ENCODE data around the gene ALK.

ALK gene

DNA sequence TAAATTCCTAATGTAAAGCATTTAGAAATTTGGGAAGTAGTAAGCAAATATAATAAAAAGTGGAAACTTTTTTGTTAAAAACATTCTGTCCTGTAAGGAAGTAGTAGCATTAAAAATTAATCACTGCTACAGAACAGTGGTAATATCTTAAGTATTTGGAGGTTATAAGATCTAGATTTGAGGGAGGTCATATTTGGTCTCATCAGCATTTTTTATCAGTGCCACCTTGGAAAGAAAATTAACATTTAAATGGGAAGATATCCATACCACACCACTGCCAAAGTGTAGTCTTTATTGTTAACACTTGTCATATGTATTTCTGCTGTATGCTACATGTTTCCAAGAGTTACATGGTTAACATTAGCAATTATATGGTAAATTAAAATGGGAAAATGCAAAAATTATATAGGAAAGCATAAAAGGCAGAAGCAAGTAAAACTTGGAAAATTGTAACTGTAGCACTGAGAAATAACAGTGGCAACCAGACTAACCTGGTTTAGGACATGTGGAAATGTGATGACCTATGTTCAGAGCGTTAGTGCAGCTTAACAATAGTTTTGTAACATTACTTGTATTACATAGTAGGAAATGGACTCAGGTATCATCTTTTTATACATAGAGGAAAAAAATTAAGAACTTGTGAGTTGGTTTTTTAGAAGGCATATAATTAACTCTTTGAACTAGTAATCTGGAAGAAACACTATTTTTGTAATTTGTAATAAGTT is 759.0 kb downstream of the ALK start:
- H3K4me1 ChIP-seq (ENCODE audit: control insufficient read depth in 1 of 2, insufficient read depth in 2 of 2, low read length in 2 of 2): no peaks in the 10 kb centered on the region
- H3K27ac ChIP-seq (ENCODE audit: low read length): no peak overlapping the region
- peaks cover 4 to 23% of the 10 kb centered on the region in 2 donors for H3K36me3 ChIP-seq (ENCODE audit: control insufficient read depth in 1 of 2, insufficient read depth in 2 of 2, low read length in 2 of 2)
- no peaks in the 10 kb centered on the region for H3K27me3 ChIP-seq (ENCODE audit: low read depth, low read length)
- no peaks in the 10 kb centered on the region for H3K9me3 ChIP-seq (ENCODE audit: control insufficient read depth in 1 of 2, low read length in 2 of 2)
- no peak overlapping the region for H3K4me3 ChIP-seq (ENCODE audit: low read depth in 1 of 2, low read length in 2 of 2)

DNA sequence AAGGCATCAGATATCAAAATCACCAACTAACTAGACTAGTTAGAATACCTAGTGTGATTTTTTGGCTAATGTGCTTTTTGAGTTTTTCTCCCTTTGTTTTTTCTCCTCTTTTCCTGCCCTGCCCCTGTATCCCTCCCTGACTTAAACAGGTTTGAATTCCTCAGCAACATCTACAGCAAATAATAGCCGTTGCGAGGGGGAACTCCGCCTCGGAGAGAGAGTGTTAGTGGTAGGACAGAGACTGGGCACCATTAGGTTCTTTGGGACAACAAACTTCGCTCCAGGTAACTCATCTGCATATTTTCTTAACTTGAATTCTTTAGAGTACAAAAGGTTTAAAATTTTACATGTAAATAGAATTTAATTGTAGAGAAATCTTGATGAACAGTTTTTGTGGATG is 761.2 kb downstream of the ALK start:
- Histone ChIP-seq H3K36me3 (ENCODE audit: control insufficient read depth in 1 of 2, insufficient read depth in 2 of 2, low read length in 2 of 2) (peaks cover 9 to 28% of the 10 kb centered on the region in 2 donors), H3K27ac (ENCODE audit: low read length) (no peak overlapping the region), H3K9me3 (ENCODE audit: control insufficient read depth in 1 of 2, low read length in 2 of 2) (no peaks in the 10 kb centered on the region), H3K27me3 (ENCODE audit: low read depth, low read length) (no peaks in the 10 kb centered on the region), H3K4me1 (ENCODE audit: control insufficient read depth in 1 of 2, insufficient read depth in 2 of 2, low read length in 2 of 2) (no peaks in the 10 kb centered on the region), H3K4me3 (ENCODE audit: low read depth in 1 of 2, low read length in 2 of 2) (no peak overlapping the region)

GRCh38 chr2:29159125-29159524 is 762.3 kb downstream of the ALK start:
- Histone ChIP-seq H3K27me3 (ENCODE audit: low read depth, low read length) (no peaks in the 10 kb centered on the region), H3K27ac (ENCODE audit: low read length) (no peak overlapping the region), H3K9me3 (ENCODE audit: control insufficient read depth in 1 of 2, low read length in 2 of 2) (no peaks in the 10 kb centered on the region), H3K4me3 (ENCODE audit: low read depth in 1 of 2, low read length in 2 of 2) (no peak overlapping the region), H3K4me1 (ENCODE audit: control insufficient read depth in 1 of 2, insufficient read depth in 2 of 2, low read length in 2 of 2) (no peaks in the 10 kb centered on the region), H3K36me3 (ENCODE audit: control insufficient read depth in 1 of 2, insufficient read depth in 2 of 2, low read length in 2 of 2) (peaks cover 16 to 39% of the 10 kb centered on the region in 2 donors)

DNA sequence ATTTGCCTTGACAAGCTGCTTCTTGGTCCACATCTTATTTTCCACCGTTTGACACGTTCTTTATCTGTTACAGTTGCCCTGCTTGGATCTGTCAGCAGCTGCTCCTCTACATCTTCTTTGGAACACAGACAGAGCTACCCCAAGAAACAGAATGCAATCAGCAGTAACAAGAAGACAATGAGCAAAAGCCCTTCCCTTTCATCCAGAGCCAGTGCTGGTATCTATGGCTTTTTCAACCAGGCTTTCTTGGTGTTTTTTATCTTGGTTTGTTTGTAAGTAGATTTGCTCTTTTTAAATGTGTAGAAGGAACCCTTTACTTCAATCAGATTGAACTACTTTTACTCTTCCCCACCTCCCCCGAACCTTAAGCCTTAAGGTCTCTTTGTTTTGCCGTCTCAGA is 764.3 kb downstream of the ALK start:
- Histone ChIP-seq H3K4me3 (ENCODE audit: low read depth in 1 of 2, low read length in 2 of 2) (no peak overlapping the region), H3K36me3 (ENCODE audit: control insufficient read depth in 1 of 2, insufficient read depth in 2 of 2, low read length in 2 of 2) (peaks cover 34 to 53% of the 10 kb centered on the region in 2 donors), H3K27me3 (ENCODE audit: low read depth, low read length) (no peaks in the 10 kb centered on the region), H3K27ac (ENCODE audit: low read length) (no peak overlapping the region), H3K9me3 (ENCODE audit: control insufficient read depth in 1 of 2, low read length in 2 of 2) (no peaks in the 10 kb centered on the region), H3K4me1 (ENCODE audit: control insufficient read depth in 1 of 2, insufficient read depth in 2 of 2, low read length in 2 of 2) (no peaks in the 10 kb centered on the region)

GRCh38 chr2:29155578-29155977 is 765.8 kb downstream of the ALK start:
- H3K9me3 ChIP-seq (ENCODE audit: control insufficient read depth in 1 of 2, low read length in 2 of 2): no peaks in the 10 kb centered on the region
- no peak overlapping the region for H3K27ac ChIP-seq (ENCODE audit: low read length)
- peaks cover 35 to 47% of the 10 kb centered on the region in 2 donors for H3K36me3 ChIP-seq (ENCODE audit: control insufficient read depth in 1 of 2, insufficient read depth in 2 of 2, low read length in 2 of 2)

DNA sequence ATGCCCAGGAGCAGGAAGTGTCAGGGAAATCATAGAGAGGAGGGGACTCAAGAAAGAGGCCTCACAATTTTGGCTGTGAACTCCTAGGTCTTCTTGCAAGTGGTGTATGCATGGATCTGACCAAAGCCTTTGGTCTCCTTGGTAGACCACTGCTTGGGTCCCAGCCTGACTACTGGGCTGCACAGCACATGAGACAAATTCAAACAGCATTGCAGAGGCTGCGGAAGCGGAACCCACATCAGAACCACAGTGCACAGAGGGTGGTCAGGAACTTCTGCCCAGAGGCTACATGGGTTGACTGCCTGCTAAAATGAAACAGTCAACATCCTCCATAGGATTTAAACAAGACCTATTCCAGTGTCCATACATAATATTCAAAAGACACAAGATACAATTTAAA is 766.8 kb downstream of the ALK start:
- Histone ChIP-seq H3K36me3 (ENCODE audit: control insufficient read depth in 1 of 2, insufficient read depth in 2 of 2, low read length in 2 of 2) (peaks cover 35 to 47% of the 10 kb centered on the region in 2 donors), H3K4me1 (ENCODE audit: control insufficient read depth in 1 of 2, insufficient read depth in 2 of 2, low read length in 2 of 2) (no peaks in the 10 kb centered on the region), H3K9me3 (ENCODE audit: control insufficient read depth in 1 of 2, low read length in 2 of 2) (no peaks in the 10 kb centered on the region)

More at GRCh38 chr2:29155578-29155977, 765.8 kb downstream of the ALK start:
- Histone ChIP-seq H3K27me3 (ENCODE audit: low read depth, low read length) (no peaks in the 10 kb centered on the region), H3K4me1 (ENCODE audit: control insufficient read depth in 1 of 2, insufficient read depth in 2 of 2, low read length in 2 of 2) (no peaks in the 10 kb centered on the region), H3K4me3 (ENCODE audit: low read depth in 1 of 2, low read length in 2 of 2) (no peak overlapping the region)

DNA sequence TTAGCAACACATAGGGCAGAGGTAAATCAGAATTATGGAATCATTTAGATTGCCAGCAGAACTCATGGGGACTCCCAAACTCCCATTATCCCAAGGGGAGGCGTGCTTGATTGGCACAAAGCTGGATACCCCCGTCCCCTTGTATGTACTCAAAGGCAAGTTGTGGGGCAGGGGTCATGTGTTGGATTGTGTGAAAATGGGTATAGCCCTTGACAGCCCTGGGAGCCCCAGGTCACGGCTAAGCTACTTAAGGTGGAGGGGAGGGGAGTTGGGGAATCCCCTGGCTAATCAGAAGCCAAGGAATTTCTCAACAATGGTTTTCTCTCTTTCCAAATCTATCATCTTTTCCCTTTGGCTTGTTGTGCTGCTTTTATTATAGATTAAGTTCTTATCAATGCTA is 773.4 kb downstream of the ALK start:
- H3K4me1 ChIP-seq (ENCODE audit: control insufficient read depth in 1 of 2, insufficient read depth in 2 of 2, low read length in 2 of 2): no peaks in the 10 kb centered on the region
- H3K4me3 ChIP-seq (ENCODE audit: low read depth in 1 of 2, low read length in 2 of 2): no peak overlapping the region
- no peak overlapping the region for H3K27ac ChIP-seq (ENCODE audit: low read length)
- H3K27me3 ChIP-seq (ENCODE audit: low read depth, low read length): no peaks in the 10 kb centered on the region
- H3K36me3 ChIP-seq (ENCODE audit: control insufficient read depth in 1 of 2, insufficient read depth in 2 of 2, low read length in 2 of 2): peaks cover 18 to 25% of the 10 kb centered on the region in 2 donors
- H3K9me3 ChIP-seq (ENCODE audit: control insufficient read depth in 1 of 2, low read length in 2 of 2): no peaks in the 10 kb centered on the region

More for the DNA sequence above, 766.8 kb downstream of the ALK start:
- no peak overlapping the region for H3K4me3 ChIP-seq (ENCODE audit: low read depth in 1 of 2, low read length in 2 of 2)
- H3K27me3 ChIP-seq (ENCODE audit: low read depth, low read length): no peaks in the 10 kb centered on the region
- no peak overlapping the region for H3K27ac ChIP-seq (ENCODE audit: low read length)

DNA sequence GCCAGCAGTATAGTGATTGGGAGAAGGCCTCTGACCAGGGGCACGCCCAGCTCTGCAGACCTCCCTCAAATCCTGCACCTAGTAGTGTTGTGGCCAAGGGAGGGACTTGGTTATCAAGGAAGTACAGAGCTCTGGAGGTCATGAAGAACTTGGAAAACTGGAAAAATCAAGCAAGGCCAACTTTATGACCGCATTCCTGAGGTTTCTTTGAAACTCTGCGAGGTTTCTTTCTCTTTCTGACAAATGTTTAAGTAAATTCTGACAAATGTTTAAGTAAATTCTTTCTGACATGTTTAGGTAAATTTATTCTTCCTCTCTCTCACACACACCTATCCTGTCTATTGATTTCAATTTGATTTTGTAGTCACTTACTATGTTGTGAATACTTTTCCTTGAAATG is 775.2 kb downstream of the ALK start:
- Histone ChIP-seq H3K27me3 (ENCODE audit: low read depth, low read length) (no peaks in the 10 kb centered on the region), H3K4me3 (ENCODE audit: low read depth in 1 of 2, low read length in 2 of 2) (no peak overlapping the region), H3K9me3 (ENCODE audit: control insufficient read depth in 1 of 2, low read length in 2 of 2) (no peaks in the 10 kb centered on the region), H3K27ac (ENCODE audit: low read length) (no peak overlapping the region), H3K36me3 (ENCODE audit: control insufficient read depth in 1 of 2, insufficient read depth in 2 of 2, low read length in 2 of 2) (peaks cover 9 to 22% of the 10 kb centered on the region in 2 donors), H3K4me1 (ENCODE audit: control insufficient read depth in 1 of 2, insufficient read depth in 2 of 2, low read length in 2 of 2) (no peaks in the 10 kb centered on the region)

DNA sequence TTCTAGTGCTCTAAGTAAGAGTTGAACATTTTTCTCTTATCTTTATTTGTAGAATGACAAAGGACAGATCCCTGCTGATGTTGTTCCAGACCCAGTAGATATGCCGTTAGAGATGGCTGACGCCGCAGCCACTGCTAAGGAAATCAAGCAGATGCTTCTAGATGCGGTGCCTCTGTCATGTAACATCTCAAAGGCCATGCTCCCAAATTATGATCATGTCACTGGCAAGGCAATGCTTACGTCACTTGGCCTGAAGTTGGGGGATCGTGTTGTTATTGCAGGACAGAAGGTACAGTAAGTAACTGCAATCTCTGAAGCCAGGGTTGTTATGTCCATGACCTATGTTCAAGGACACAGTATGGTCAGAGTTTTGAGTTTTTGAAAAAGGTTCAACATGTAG is 777.7 kb downstream of the ALK start:
- H3K27ac ChIP-seq (ENCODE audit: low read length): no peak overlapping the region

More for the DNA sequence above, 777.7 kb downstream of the ALK start:
- peaks cover 9 to 23% of the 10 kb centered on the region in 2 donors for H3K36me3 ChIP-seq (ENCODE audit: control insufficient read depth in 1 of 2, insufficient read depth in 2 of 2, low read length in 2 of 2)
- H3K4me1 ChIP-seq (ENCODE audit: control insufficient read depth in 1 of 2, insufficient read depth in 2 of 2, low read length in 2 of 2): no peaks in the 10 kb centered on the region
- no peaks in the 10 kb centered on the region for H3K9me3 ChIP-seq (ENCODE audit: control insufficient read depth in 1 of 2, low read length in 2 of 2)
- no peak overlapping the region for H3K4me3 ChIP-seq (ENCODE audit: low read depth in 1 of 2, low read length in 2 of 2)
- no peaks in the 10 kb centered on the region for H3K27me3 ChIP-seq (ENCODE audit: low read depth, low read length)
